ENCODE measurements around the gene RSPO4.

GRCh38 chr20:995170-995569 lies 6.9 kb downstream of the RSPO4 start:
- TF ChIP-seq EP300 (IDR thresholded peaks at IDR 0.05; ENCODE audit: borderline replicate concordance) (no peak), CEBPB (IDR thresholded peaks at IDR 0.05) (no peak), FOXM1 (IDR thresholded peaks at IDR 0.05; ENCODE audit: borderline replicate concordance, low read depth) (no peak), REST (IDR thresholded peaks at IDR 0.05; ENCODE audit: low read depth) (no peak), USF1 (IDR thresholded peaks at IDR 0.05) (no peak), TEAD4 (IDR thresholded peaks at IDR 0.05) (no peak)

Measured in Ishikawa (cell line).